Smooth muscle cell (in vitro differentiated cells): ENCODE data around the gene DNAJC24. TPM values are rescaled to one million over a fixed set of nuclear protein-coding genes. Genes with fewer than 3 reads are reported as not detected.

ENCODE experiments used
- DNase-seq: peaks from one replicate; lab custom pipeline; 2025; ENCODE audit not compliant: unreplicated experiment; lab: John Stamatoyannopoulos, UW
- H2AFZ ChIP-seq: fragments of 200-600 bp; sonication (generic); 2 replicates; pipeline ENCODE4 v1.6.0; 2016; ENCODE audit warnings: antibody characterized with exemption, low read depth, mild to moderate bottlenecking
- H3F3A ChIP-seq: fragments of 200-600 bp; sonication (generic); 2 replicates; pipeline ENCODE4 v1.6.0; 2017; ENCODE audit warnings: antibody characterized with exemption, low read depth
- H3K27ac ChIP-seq: fragments of 200-600 bp; sonication (generic); 2 replicates; pipeline ENCODE4 v1.5.1; 2016; ENCODE audit warnings: low read depth, mild to moderate bottlenecking
- H3K27me3 ChIP-seq: fragments of 200-600 bp; sonication (generic); 2 replicates; pipeline ENCODE4 v1.6.1; 2016; ENCODE audit warnings: low read depth, mild to moderate bottlenecking
- H3K36me3 ChIP-seq: fragments of 200-600 bp; sonication (generic); 2 replicates; pipeline ENCODE4 v1.5.1; 2016; ENCODE audit warnings: low read depth
- H3K4me1 ChIP-seq: fragments of 200-600 bp; sonication (generic); 2 replicates; pipeline ENCODE4 v1.5.1; 2016; ENCODE audit warnings: low read depth
- H3K4me2 ChIP-seq: fragments of 200-600 bp; sonication (generic); 2 replicates; pipeline ENCODE4 v1.6.0; 2016; ENCODE audit warnings: mild to moderate bottlenecking
- H3K4me3 ChIP-seq: fragments of 200-600 bp; sonication (generic); 2 replicates; pipeline ENCODE4 v1.5.1; 2016; ENCODE audit warnings: mild to moderate bottlenecking
- H3K79me2 ChIP-seq: fragments of 200-600 bp; sonication (generic); 2 replicates; pipeline ENCODE4 v1.6.0; 2016; ENCODE audit warnings: low read depth, mild to moderate bottlenecking
- H3K9ac ChIP-seq: fragments of 200-600 bp; sonication (generic); 2 replicates; pipeline ENCODE4 v1.6.0; 2016; ENCODE audit warnings: low read depth
- H3K9me3 ChIP-seq: fragments of 200-600 bp; sonication (generic); replicated peaks from 2 replicates; pipeline ENCODE4 v1.5.1; 2016; ENCODE audit warnings: low read depth
- H4K20me1 ChIP-seq: fragments of 200-600 bp; sonication (generic); 2 replicates; pipeline ENCODE4 v1.6.0; 2016; ENCODE audit warnings: low read depth
- CTCF ChIP-seq: fragments of 200-600 bp; sonication (generic); IDR thresholded peaks from 2 replicates; pipeline ENCODE4 v1.5.1; 2017; ENCODE audit warnings: borderline replicate concordance, mild to moderate bottlenecking, antibody characterized with exemption; ENCODE audit not compliant: insufficient read depth, poor library complexity, severe bottlenecking
- WGBS: methylation state at CpG from one replicate; pipeline ENCODE4 v1.1.7; 2016; ENCODE audit warnings: low lambda C conversion rate; 5-methylcytosine and 5-hydroxymethylcytosine counted together
- polyA plus RNA-seq: library from polyadenylated mRNA; unstranded; fragments of >200 nt; fragmentation: Nextera tagmentation; extraction: Ambion mirVana; gene quantifications from 2 replicates; pipeline ENCODE4 v1.2.1, GENCODE V29; 2016
- total RNA-seq: library from RNA; depleted of rRNA; stranded (reverse); fragments of >200 nt; gene quantifications from 2 replicates; pipeline ENCODE4 v1.2.3, GENCODE V29; 2014

The DNAJC24 gene
- total and polyA plus RNA-seq, 2 experiments from 2014 or later, result 4.4 to 22.2 TPM

- DNase-seq, result no peak
- H2AFZ ChIP-seq, result no peak overlapping the region
- H3K9me3 ChIP-seq, result no peaks in the 10 kb centered on the region
- no peak overlapping the region for H3K4me3 ChIP-seq
- H3K4me2 ChIP-seq, result no peak overlapping the region
- no peaks in the 10 kb centered on the region for H4K20me1 ChIP-seq
- H3K9ac ChIP-seq, result no peak overlapping the region
- no peak overlapping the region for H3K27ac ChIP-seq
- H3K4me1 ChIP-seq, result no peaks in the 10 kb centered on the region
- 85% methylated on average over 4 of the region's 4 CpGs for WGBS
- H3F3A ChIP-seq, result no peaks in the 10 kb centered on the region
- H3K79me2 ChIP-seq, result no peaks in the 10 kb centered on the region
- TF ChIP-seq CTCF, result no peak
- peaks cover 15% of the 10 kb centered on the region for H3K27me3 ChIP-seq
- no peaks in the 10 kb centered on the region for H3K36me3 ChIP-seq
These were observed 7.9 kb upstream of the DNAJC24 start for GRCh38 chr11:31361743-31362142.

- Histone ChIP-seq H3K4me3 (no peak overlapping the region), H3K9ac (no peak overlapping the region), H3K36me3 (no peaks in the 10 kb centered on the region), H4K20me1 (no peaks in the 10 kb centered on the region), H3K4me1 (peaks cover 18% of the 10 kb centered on the region), H3K9me3 (no peaks in the 10 kb centered on the region), H3K27me3 (peaks cover 15% of the 10 kb centered on the region), H3K27ac (no peak overlapping the region), H3K79me2 (peaks cover 14% of the 10 kb centered on the region), H3K4me2 (no peak overlapping the region), H3F3A (no peaks in the 10 kb centered on the region), H2AFZ (no peak overlapping the region)
- 83% methylated on average over 4 of the region's 4 CpGs for WGBS
- no peak for TF ChIP-seq CTCF
- DNase-seq, result no peak
These were observed 2.9 kb upstream of the DNAJC24 start for GRCh38 chr11:31366795-31367194.

GRCh38 chr11:31375879-31376278 lies 6.2 kb downstream of the DNAJC24 start:
- TF ChIP-seq CTCF, result no peak
- peaks cover 14% of the 10 kb centered on the region for H4K20me1 ChIP-seq
- H3K4me1 ChIP-seq, result peaks cover 11% of the 10 kb centered on the region
- no peaks in the 10 kb centered on the region for H3K27me3 ChIP-seq
- WGBS, result 94% methylated on average over 5 of the region's 5 CpGs
- H3K36me3 ChIP-seq, result no peaks in the 10 kb centered on the region
- H3K27ac ChIP-seq, result no peak overlapping the region
- no peaks in the 10 kb centered on the region for H3F3A ChIP-seq
- H3K9me3 ChIP-seq, result no peaks in the 10 kb centered on the region
- no peak overlapping the region for H3K9ac ChIP-seq
- H3K79me2 ChIP-seq, result peaks cover 23% of the 10 kb centered on the region
- H2AFZ ChIP-seq, result no peak overlapping the region
- no peak overlapping the region for H3K4me2 ChIP-seq
- H3K4me3 ChIP-seq, result no peak overlapping the region
- DNase-seq, result no peak

- no peaks in the 10 kb centered on the region for H3K4me1 ChIP-seq
- H3K79me2 ChIP-seq, result no peaks in the 10 kb centered on the region
- no peak overlapping the region for H3K4me3 ChIP-seq
- H4K20me1 ChIP-seq, result peaks cover 19% of the 10 kb centered on the region
- H3K9ac ChIP-seq, result no peak overlapping the region
- WGBS, result 72% methylated on average over 1 of the region's 1 CpG
- no peak overlapping the region for H3K4me2 ChIP-seq
- H3K27me3 ChIP-seq, result no peaks in the 10 kb centered on the region
- no peak for TF ChIP-seq CTCF
- H3F3A ChIP-seq, result no peaks in the 10 kb centered on the region
- DNase-seq, result no peak
- no peak overlapping the region for H3K27ac ChIP-seq
- no peaks in the 10 kb centered on the region for H3K36me3 ChIP-seq
- H2AFZ ChIP-seq, result no peak overlapping the region
- no peaks in the 10 kb centered on the region for H3K9me3 ChIP-seq
These were observed 13.5 kb downstream of the DNAJC24 start for GRCh38 chr11:31383116-31383515.
